Keratinocyte (primary cell): ENCODE results near the gene HOXD1.

Experiments used
- CTCF ChIP-seq, 3 experiments: IDR thresholded peaks in 1 of 3; conservative IDR thresholded peaks in 1 of 3; optimal IDR thresholded peaks in 1 of 3; 2 replicates in 2 of 3; 3 replicates in 1 of 3; pipeline versions ENCODE3 to v1.5.1; 2011; ENCODE audit warnings: low read length in 3 of 3, mild to moderate bottlenecking in 3 of 3, moderate library complexity in 2 of 3, control low read depth in 1 of 3, inconsistent platforms in 1 of 3; ENCODE audit not compliant: insufficient read depth in 2 of 3; ENCODE audit errors: extremely low read depth in 1 of 3
- EZH2 ChIP-seq: IDR thresholded peaks from one replicate; pipeline ENCODE4 v1.6.1; 2012; ENCODE audit warnings: inconsistent platforms, mild to moderate bottlenecking, low read length, moderate library complexity

GRCh38 chr2:176188774-176189680 lies 559 bp downstream of the HOXD1 start:
- TF ChIP-seq CTCF (optimal IDR thresholded peaks at IDR 0.05 in 1 of 3, IDR thresholded peaks at IDR 0.05 in 1 of 3, conservative IDR thresholded peaks at IDR 0.05 in 1 of 3; ENCODE audit: extremely low read depth in 1 of 3, insufficient read depth in 2 of 3, low read length in 3 of 3) (no peak), EZH2 (peak; percentile 98)
